GM20431 (cell line): ENCODE measurements around the gene ANLN.

Experiments used
- in situ Hi-C: fragments of 300-500 bp; cut with MseI, MboI; formaldehyde crosslinking; loops from one replicate; pipeline ENCODE4 v1.15.0; 2020; ENCODE audit warnings: low sequenced_read_pairs; ENCODE audit not compliant: unreplicated experiment

ANLN gene

DNA sequence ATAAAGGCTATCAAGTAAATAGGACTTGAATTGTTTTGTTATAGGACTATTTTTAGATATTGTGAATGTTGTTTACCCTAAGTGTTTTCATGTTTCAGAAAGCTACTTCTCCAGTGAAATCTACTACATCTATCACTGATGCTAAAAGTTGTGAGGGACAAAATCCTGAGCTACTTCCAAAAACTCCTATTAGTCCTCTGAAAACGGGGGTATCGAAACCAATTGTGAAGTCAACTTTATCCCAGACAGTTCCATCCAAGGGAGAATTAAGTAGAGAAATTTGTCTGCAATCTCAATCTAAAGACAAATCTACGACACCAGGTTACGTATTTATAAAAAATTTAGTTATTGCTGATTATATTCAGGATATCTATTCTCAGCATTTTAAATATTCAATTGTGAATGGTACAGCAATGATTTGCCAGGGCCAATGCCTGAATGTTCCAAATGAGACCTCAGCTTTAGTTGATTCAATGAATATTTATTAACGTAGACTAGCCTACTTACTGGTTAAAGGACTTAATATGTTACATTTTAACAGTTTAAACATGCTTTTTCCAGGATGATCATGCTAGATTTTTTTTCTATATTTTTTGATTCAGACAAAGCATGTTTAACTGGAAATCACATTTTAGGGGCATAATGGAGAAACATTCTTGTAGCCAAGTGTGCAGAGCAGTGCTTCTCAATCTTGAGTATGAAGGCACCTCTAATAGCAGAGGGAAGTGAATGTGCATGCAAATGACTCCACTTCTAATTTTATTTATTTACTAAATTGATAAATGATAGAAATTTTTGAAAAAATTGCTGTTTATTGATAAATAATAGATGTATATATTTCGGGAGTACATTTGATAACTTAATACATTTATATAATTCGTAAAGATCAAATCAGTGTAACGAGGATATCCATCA lies 18.2 kb downstream of the ANLN start:
- in situ Hi-C loops: no loop called here

DNA sequence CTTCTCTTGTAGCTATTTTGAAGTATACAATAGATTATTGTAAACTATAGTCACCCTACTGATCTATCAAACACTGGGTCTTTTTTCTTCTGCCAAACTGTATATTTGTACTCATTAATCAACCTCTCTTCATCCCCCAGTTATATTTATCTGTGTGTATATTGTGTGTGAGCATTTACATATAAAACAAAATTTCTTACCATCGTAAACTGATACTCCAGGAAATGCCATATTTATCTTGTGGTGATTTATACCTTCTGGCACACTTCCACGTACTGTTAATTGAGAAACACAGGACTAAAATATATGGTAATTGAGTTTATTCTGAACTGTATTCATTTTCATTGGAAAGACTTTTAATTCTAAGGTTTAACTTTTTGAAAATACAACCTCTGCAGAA lies 18.9 kb downstream of the ANLN start:
- in situ Hi-C loops: no loop called here

DNA sequence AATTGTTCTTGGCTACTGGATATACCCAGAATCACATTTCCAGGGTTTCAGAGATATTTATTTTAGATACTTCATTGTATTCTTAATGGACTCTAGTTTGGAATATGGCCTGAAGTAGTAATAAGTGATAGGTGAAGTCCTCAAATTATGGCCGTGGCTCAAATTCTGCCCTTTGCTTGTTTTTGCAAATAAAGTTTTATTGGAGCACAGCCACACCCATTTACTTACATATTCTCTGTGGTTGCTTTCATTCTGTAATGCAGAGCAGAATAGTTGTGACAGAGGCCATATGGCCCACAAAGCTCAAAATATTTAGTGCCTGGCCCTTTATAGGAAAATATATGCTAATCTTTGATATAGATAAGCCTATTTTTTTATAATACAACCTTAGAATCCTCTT lies 19.5 kb downstream of the ANLN start:
- in situ Hi-C loops: no loop called here

GRCh38 chr7:36415144-36415543 lies 25.5 kb downstream of the ANLN start:
- in situ Hi-C loops: no loop called here

- in situ Hi-C loops: no loop called here
These were observed 26.6 kb downstream of the ANLN start for GRCh38 chr7:36416251-36416650.

DNA sequence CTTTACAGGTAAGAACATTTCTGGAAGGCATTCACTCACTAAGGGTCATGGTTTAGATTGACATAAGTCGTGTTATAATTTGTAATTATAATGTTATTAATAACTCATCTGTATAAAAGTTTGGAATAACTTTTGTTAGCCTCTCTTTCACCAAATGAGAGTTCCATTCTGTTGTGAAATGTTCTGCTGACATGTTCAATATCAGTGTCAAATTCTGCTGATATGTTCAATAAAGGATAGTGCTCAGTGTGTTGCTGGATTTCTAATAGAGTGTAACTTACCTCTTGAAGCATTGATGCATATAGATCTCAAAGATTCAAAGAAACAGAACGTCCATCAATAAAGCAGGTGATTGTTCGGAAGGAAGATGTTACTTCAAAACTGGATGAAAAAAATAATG lies 30.6 kb downstream of the ANLN start:
- in situ Hi-C loops: no loop called here

GRCh38 chr7:36422072-36422471 lies 32.4 kb downstream of the ANLN start:
- in situ Hi-C loops: no loop called here

GRCh38 chr7:36423633-36424032 lies 34.0 kb downstream of the ANLN start:
- in situ Hi-C loops: no loop called here

DNA sequence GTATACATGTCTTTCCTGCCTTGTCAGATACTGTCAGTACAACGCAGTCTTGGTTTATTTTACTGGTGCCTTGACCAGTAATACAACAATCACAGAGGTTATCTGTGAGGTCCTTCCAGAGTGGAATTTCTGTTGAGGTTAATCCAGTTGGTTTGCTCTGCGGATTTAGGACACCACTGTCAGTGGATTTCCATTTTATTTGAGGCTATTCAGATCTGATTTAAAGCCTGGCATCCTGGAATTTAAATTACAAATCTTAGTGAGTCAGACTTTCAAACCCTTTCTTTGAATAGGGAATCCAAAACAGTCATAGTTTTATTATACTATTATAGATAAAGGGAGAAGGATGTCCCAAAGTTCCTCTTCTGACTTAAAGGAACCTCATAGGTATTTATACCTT lies 40.5 kb downstream of the ANLN start:
- in situ Hi-C loops: no loop called here

GRCh38 chr7:36430881-36431280 lies 41.2 kb downstream of the ANLN start:
- in situ Hi-C loops: no loop called here

GRCh38 chr7:36438211-36438610 lies 48.5 kb downstream of the ANLN start:
- in situ Hi-C loops: no loop called here

DNA sequence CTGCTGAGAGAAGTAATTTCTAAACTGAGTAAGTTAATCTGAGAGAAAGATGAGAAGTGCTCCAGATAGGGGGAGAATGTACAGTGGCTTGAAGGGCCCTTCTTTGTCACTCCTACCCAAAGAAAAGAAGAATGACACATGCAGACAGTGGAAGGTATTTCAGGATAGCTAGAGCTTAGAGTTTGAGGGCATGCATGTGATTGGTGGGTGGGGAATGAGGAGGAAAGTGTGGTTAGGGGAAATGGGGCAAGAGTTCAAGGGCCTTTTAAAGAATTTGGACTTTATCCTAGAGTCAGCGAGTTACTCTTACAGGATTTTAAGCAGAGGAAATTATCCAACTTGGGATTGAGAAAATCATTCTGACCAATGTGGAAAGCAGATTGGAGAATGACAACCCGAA lies 50.0 kb downstream of the ANLN start:
- in situ Hi-C loops: no loop called here

- in situ Hi-C loops: no loop called here
These were observed 51.2 kb downstream of the ANLN start for GRCh38 chr7:36440880-36441279.

DNA sequence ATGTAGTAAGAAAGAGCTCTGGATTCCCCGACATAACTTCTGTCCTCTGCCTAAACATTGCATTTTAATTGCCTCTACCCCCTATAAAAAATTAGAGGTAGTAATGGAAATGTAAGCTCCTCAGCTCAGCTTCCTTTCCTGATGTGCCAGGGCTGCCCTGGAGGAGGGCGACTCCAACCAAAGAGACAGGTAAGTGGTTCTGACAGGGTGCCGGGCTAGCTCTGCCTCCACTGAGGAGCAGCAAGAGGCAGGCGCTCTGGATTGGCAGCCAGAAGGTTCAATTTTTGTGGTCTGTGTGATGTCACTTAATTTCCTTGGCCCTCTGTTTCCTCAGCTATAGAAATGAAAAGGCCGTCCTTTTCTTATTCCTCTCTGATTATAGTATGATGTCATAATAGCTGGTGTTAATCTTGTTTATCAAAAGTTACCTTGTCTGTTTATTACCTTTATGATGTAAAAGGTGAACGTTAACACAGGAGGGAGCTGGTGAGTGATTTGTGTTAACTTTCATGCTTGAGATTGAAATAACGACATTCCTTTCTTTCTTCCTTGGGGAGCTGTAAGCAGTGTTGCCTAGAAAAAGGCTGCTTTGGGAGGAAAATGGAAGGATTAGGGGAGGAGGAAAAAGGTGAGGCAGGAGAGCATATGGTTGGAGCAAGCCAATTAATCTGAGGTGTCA lies 51.8 kb downstream of the ANLN start:
- in situ Hi-C loops: no loop called here

GRCh38 chr7:36448781-36449379 lies 59.2 kb downstream of the ANLN start:
- in situ Hi-C loops: no loop called here

GRCh38 chr7:36449685-36450084 lies 60.0 kb downstream of the ANLN start:
- in situ Hi-C loops: no loop called here

GRCh38 chr7:36453769-36454168 lies 64.1 kb downstream of the ANLN start:
- in situ Hi-C loops: no loop called here

GRCh38 chr7:36455646-36456045 lies 66.0 kb downstream of the ANLN start:
- in situ Hi-C loops: no loop called here

DNA sequence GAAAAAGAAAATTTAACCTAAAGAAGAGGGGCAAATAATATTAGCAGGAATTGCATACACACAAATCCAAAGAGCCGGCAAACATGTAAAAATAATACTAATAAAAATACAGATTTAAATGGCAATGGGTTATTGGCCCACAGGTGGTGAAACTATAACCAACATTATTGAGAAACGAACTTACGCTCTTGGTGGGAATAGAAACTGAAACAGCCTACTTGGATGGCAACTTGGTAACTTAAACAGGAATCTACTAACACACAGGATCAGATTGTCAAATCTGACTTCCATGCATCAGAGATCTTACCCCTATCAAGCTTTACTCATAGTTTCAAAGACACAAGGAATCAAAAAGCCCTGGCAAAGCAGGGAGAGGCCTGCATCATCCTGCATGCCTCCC lies 66.5 kb downstream of the ANLN start:
- in situ Hi-C loops: no loop called here

DNA sequence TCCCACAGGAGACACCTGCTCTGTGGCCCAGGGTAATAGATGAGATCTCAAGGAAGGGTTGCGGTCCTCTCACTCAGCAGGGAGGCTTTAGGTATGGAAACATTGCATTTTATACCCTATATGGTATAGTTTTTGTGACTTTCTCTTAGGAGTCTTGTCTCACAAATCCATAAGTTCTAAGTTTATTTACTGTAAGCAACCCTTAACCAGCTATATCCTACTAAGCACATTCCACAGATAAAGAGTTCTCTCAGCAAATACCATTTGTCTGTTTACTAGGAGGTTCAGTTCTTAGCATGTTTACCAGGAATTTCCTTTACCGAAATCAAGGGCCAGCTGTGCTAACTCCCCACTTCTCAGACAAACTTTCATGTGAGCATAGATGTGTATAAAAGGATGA lies 66.9 kb downstream of the ANLN start:
- in situ Hi-C loops: no loop called here
